Progenitor cell of endocrine pancreas (in vitro differentiated cells): ENCODE measurements around the gene SACS. TPM values are rescaled to one million over a fixed set of nuclear protein-coding genes. Genes with fewer than 3 reads are reported as not detected.

Source experiments
- DNase-seq: peaks from one replicate; pipeline ENCODE4 v3.0.0; 2021; ENCODE audit warnings: low spot score; ENCODE audit not compliant: unreplicated experiment
- H3K27ac Mint-ChIP-seq: 2 replicates; pipeline ENCODE4 v1.8.0; 2021; ENCODE audit warnings: mild to moderate bottlenecking, moderate library complexity, mixed read lengths
- H3K27me3 Mint-ChIP-seq: 2 replicates; pipeline ENCODE4 v1.8.0; 2021; ENCODE audit warnings: mixed read lengths
- H3K36me3 Mint-ChIP-seq: 2 replicates; pipeline ENCODE4 v1.8.0; 2022; ENCODE audit warnings: mixed read lengths; ENCODE audit not compliant: insufficient read depth
- H3K4me1 Mint-ChIP-seq: 2 replicates; pipeline ENCODE4 v1.8.0; 2021; ENCODE audit warnings: low read depth, mixed read lengths
- H3K4me3 Mint-ChIP-seq: 2 replicates; pipeline ENCODE4 v1.8.0; 2021; ENCODE audit warnings: low read depth, mild to moderate bottlenecking, moderate library complexity, mixed read lengths
- H3K9me3 Mint-ChIP-seq: 2 replicates; pipeline ENCODE4 v1.8.0; 2021; ENCODE audit warnings: low read depth, mixed read lengths
- total RNA-seq: library from RNA; stranded (reverse); gene quantifications from 2 replicates; pipeline ENCODE4 v1.2.1, GENCODE V29; 2021
- TF ChIP-seq, protein P1 (sequence below): fragments of 200-600 bp; sonication (generic); IDR thresholded peaks from one replicate; pipeline ENCODE4 v1.5.0; 2021; ENCODE audit warnings: antibody characterized with exemption, mild to moderate bottlenecking; ENCODE audit not compliant: unreplicated experiment

The SACS gene
- total RNA-seq, 1 donor from 2014 or later, result 7.1 TPM

DNA sequence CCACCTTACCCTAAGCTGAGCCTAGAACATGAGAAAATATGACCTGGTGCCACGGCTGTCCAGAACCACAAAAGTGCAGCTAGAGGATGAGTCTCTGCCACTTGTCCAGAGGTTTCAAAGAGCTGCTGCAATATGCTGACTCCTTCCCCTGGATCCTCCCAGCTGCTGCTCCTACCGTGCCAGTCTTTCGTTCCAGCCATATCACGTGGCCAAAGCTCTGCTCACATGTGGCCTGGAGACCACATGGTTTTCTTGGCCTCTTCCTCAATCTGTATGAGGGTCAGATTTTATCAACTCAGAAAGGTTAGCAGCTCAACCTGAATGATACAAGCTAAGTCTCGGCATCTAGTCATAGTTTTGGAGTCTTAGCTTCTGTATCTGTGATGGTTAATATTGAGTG lies 3.2 kb upstream of the SACS start:
- no peaks in the 10 kb centered on the region for H3K36me3 Mint-ChIP-seq
- H3K27me3 Mint-ChIP-seq, result peaks cover 7% of the 10 kb centered on the region
- no peak overlapping the region for H3K4me3 Mint-ChIP-seq
- no peak for DNase-seq
- peaks cover 2% of the 10 kb centered on the region for H3K4me1 Mint-ChIP-seq
- H3K27ac Mint-ChIP-seq, result no peak overlapping the region
- H3K9me3 Mint-ChIP-seq, result no peaks in the 10 kb centered on the region
- TF ChIP-seq, protein P1, sequence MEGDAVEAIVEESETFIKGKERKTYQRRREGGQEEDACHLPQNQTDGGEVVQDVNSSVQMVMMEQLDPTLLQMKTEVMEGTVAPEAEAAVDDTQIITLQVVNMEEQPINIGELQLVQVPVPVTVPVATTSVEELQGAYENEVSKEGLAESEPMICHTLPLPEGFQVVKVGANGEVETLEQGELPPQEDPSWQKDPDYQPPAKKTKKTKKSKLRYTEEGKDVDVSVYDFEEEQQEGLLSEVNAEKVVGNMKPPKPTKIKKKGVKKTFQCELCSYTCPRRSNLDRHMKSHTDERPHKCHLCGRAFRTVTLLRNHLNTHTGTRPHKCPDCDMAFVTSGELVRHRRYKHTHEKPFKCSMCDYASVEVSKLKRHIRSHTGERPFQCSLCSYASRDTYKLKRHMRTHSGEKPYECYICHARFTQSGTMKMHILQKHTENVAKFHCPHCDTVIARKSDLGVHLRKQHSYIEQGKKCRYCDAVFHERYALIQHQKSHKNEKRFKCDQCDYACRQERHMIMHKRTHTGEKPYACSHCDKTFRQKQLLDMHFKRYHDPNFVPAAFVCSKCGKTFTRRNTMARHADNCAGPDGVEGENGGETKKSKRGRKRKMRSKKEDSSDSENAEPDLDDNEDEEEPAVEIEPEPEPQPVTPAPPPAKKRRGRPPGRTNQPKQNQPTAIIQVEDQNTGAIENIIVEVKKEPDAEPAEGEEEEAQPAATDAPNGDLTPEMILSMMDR, result no peak

DNA sequence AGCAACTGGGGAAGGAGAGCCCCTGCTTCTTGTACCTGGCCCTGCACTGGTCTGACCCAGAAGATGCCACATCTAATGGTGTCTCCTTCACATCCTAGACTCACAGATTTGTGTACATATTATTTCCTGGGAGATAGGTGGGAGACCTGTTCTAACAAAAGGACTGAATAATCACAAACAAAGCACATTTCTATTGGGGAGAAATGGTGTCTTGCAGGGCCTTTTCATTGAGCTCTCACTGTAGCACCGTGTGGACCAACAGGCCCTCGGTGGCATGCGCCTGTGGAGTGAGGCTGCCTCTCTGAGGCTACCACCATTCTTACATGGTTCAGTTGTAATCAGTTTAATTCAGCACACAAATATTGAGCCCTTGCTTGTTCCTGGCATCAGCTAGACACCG lies 989 bp upstream of the SACS start:
- Mint-ChIP-seq H3K27ac (no peak overlapping the region), H3K9me3 (no peaks in the 10 kb centered on the region), H3K36me3 (no peaks in the 10 kb centered on the region), H3K27me3 (peaks cover 7% of the 10 kb centered on the region), H3K4me1 (peaks cover 2% of the 10 kb centered on the region), H3K4me3 (peak overlapping the region; percentile 92)
- no peak for DNase-seq
- TF ChIP-seq, protein P1, result no peak

DNA sequence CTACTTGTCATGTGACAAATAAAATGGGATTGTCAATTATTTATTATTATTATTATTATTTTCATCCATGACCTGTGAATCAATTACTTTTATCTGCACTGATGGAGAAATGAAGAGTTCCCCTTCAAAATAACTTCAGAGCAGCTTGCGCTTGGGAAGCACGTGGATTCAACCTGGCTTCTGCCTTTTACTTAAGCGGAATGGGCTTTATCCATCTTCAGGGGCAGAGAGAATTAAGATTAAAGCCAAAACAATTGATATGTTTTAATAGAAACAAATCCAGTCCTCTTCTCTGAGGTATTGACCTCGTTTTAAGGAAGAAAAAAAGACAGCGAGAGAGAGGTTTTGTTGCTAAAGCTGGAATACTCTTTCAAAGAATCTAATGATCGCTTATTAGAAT lies 876 bp downstream of the SACS start:
- peaks cover 5% of the 10 kb centered on the region for H3K27me3 Mint-ChIP-seq
- no peak overlapping the region for H3K27ac Mint-ChIP-seq
- H3K4me3 Mint-ChIP-seq, result no peak overlapping the region
- no peak for DNase-seq
- H3K36me3 Mint-ChIP-seq, result no peaks in the 10 kb centered on the region
- H3K4me1 Mint-ChIP-seq, result peaks cover 4% of the 10 kb centered on the region
- TF ChIP-seq, protein P1, result no peak
- H3K9me3 Mint-ChIP-seq, result no peaks in the 10 kb centered on the region

DNA sequence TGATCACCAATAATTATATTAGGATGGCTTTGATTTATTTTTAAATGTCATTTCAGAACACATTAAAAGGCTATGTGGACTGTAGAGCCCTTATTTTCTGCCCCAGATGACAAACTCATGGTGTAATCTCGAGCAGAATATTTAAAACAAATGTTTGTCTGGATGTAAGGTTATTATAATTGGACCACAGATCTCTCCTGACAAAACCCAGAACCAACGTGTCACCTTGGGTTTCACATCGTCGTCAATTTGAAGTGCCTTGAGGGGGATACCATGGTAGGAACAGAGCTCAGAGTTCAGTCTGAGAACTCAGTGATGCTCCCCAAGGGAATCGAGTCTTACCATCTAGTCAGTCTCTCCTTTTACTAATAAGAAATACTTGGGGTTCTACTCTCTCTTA lies 2.8 kb downstream of the SACS start:
- Mint-ChIP-seq H3K9me3 (no peaks in the 10 kb centered on the region), H3K4me1 (peaks cover 9% of the 10 kb centered on the region), H3K36me3 (no peaks in the 10 kb centered on the region), H3K27ac (no peak overlapping the region), H3K4me3 (no peak overlapping the region), H3K27me3 (peaks cover 5% of the 10 kb centered on the region)
- DNase-seq, result no peak
- TF ChIP-seq, protein P1, result no peak

DNA sequence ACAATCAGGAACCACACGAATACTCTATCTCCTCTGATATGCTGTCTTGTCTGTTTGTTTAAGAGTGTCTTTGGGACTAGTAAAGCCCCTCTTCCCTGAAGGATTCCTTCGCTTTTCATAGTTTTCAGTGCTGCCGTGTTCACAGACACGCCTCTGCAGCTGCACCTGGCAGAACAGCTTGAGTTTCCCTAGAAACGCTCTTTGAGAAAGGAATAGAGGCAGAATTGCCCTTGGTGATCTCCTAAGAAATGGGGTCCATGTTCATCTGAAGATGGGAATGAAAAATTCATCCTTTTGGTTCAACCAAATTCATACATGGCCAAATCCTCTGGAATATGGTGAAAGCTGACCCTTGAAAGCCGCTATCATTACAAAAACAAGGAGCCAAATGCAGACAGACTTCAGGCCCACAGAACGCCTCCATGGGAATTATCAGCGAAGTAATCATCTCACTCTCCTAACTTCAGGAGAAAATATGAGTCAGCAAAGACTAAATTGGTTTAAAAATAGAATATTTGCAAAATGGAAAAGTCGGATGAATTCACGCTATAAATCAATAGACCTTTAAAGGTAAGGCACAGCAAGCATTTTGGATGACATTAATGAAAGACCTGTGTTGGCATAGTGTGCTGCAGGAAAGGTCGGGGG lies 5.5 kb downstream of the SACS start:
- no peak for DNase-seq
- Mint-ChIP-seq H3K9me3 (no peaks in the 10 kb centered on the region), H3K4me1 (peaks cover 9% of the 10 kb centered on the region), H3K36me3 (no peaks in the 10 kb centered on the region), H3K27me3 (peaks cover 5% of the 10 kb centered on the region), H3K4me3 (no peak overlapping the region), H3K27ac (peak overlapping the region; percentile 63)
- TF ChIP-seq, protein P1, result no peak
